ENCODE results near the gene CHRNA4.

GRCh38 chr20:63357921-63358905, 2.9 kb downstream of the CHRNA4 start:
- TF ChIP-seq REST (IDR thresholded peaks at IDR 0.05; ENCODE audit: insufficient read depth in 1 of 2, low read depth in 2 of 2, low read length in 1 of 2) (no peak), CTCF (IDR thresholded peaks at IDR 0.05) (no peak), SIN3A (IDR thresholded peaks at IDR 0.05; ENCODE audit: borderline replicate concordance, insufficient read depth, low read depth, low read length) (no peak), POLR2AphosphoS5 (IDR thresholded peaks at IDR 0.05; ENCODE audit: low read depth, low read length) (no peak), TCF7L2 (IDR thresholded peaks at IDR 0.05; ENCODE audit: low read depth, low read length) (no peak)
